HG03103 (cell line): ENCODE results near the gene GRSF1.
"Not testable (repeated sequence)": the region's sequence is repeated elsewhere in the genome, so short reads cannot be mapped to it uniquely, and the experiment has no call there.

Source experiments
- ATAC-seq: cut with Tn5 transposase; IDR thresholded peaks from one replicate; pipeline ENCODE4 v1.9.1; 2021; ENCODE audit warnings: low read depth; ENCODE audit not compliant: unreplicated experiment

Gene GRSF1

GRCh38 chr4:70839589-70840093, at the start of gene GRSF1:
Gene GRSF1, minus strand, starts transcription at chr4:70839890. Its CDS starts 63 bp downstream, at chr4:70839827.
- ATAC-seq: peak; percentile 57

GRCh38 chr4:70885174-70885573, 45.5 kb upstream of the GRSF1 start:
- peak; percentile 49 for ATAC-seq

GRCh38 chr4:70880739-70881138, 41.0 kb upstream of the GRSF1 start:
- no peak for ATAC-seq

- no peak for ATAC-seq
Observed at GRCh38 chr4:70877556-70877955, 37.9 kb upstream of the GRSF1 start.

GRCh38 chr4:70874268-70875156, 34.8 kb upstream of the GRSF1 start:
- ATAC-seq: peak; percentile 75

GRCh38 chr4:70873216-70873615, 33.5 kb upstream of the GRSF1 start:
- no peak for ATAC-seq

- ATAC-seq: no peak
Observed at GRCh38 chr4:70868778-70869177, 29.1 kb upstream of the GRSF1 start.

GRCh38 chr4:70863099-70863790, 23.6 kb upstream of the GRSF1 start:
- ATAC-seq: peak; percentile 63

- no peak for ATAC-seq
Observed at GRCh38 chr4:70859066-70859465, 19.4 kb upstream of the GRSF1 start.

- no peak for ATAC-seq
Observed at GRCh38 chr4:70858454-70858853, 18.8 kb upstream of the GRSF1 start.

GRCh38 chr4:70855464-70855863, 15.8 kb upstream of the GRSF1 start:
- ATAC-seq: no peak

GRCh38 chr4:70849291-70849690, 9.6 kb upstream of the GRSF1 start:
- no peak for ATAC-seq

GRCh38 chr4:70844180-70844579, 4.5 kb upstream of the GRSF1 start:
- ATAC-seq: no peak

- no peak for ATAC-seq
Observed at GRCh38 chr4:70842761-70843435, 3.2 kb upstream of the GRSF1 start.

- ATAC-seq: no peak
Observed at GRCh38 chr4:70841951-70842350, 2.3 kb upstream of the GRSF1 start.

GRCh38 chr4:70841211-70841610, 1.5 kb upstream of the GRSF1 start:
- no peak for ATAC-seq

GRCh38 chr4:70840631-70841030, 941 bp upstream of the GRSF1 start:
- not testable (repeated sequence) for ATAC-seq

- not testable (repeated sequence) for ATAC-seq
Observed at GRCh38 chr4:70840137-70840536, 447 bp upstream of the GRSF1 start.

GRCh38 chr4:70838666-70839588, 763 bp downstream of the GRSF1 start:
- ATAC-seq: peak; percentile 47

GRCh38 chr4:70838204-70838603, 1.5 kb downstream of the GRSF1 start:
- no peak for ATAC-seq
